Measurements from ENCODE around the gene PNMA8C.

GRCh38 chr19:46452186-46452585 lies 23.4 kb upstream of the PNMA8C start:
- no peak for TF ChIP-seq CTCF (IDR thresholded peaks at IDR 0.05)
- no peak for TF ChIP-seq POLR2A (IDR thresholded peaks at IDR 0.05)

Measured in gastroesophageal sphincter (tissue), 3 donors.